GM13976 (cell line): ENCODE data around the gene RASGEF1C.

Experiments
- DNase-seq: peaks from one replicate; pipeline ENCODE4 v3.0.0; 2012; ENCODE audit warnings: low spot score
- CTCF ChIP-seq: IDR thresholded peaks from 2 replicates; pipeline ENCODE4 v1.5.1; 2012; ENCODE audit warnings: borderline replicate concordance, mild to moderate bottlenecking; ENCODE audit not compliant: insufficient read depth; ENCODE audit errors: extremely low read depth, missing control alignments, control extremely low read depth
- in situ Hi-C: fragments of 300-500 bp; cut with MboI; formaldehyde crosslinking; loops from one replicate; pipeline ENCODE4 v1.12.0; 2022; ENCODE audit warnings: low sequenced_read_pairs, mixed read lengths, inconsistent platforms; ENCODE audit not compliant: unreplicated experiment

The RASGEF1C gene

DNA sequence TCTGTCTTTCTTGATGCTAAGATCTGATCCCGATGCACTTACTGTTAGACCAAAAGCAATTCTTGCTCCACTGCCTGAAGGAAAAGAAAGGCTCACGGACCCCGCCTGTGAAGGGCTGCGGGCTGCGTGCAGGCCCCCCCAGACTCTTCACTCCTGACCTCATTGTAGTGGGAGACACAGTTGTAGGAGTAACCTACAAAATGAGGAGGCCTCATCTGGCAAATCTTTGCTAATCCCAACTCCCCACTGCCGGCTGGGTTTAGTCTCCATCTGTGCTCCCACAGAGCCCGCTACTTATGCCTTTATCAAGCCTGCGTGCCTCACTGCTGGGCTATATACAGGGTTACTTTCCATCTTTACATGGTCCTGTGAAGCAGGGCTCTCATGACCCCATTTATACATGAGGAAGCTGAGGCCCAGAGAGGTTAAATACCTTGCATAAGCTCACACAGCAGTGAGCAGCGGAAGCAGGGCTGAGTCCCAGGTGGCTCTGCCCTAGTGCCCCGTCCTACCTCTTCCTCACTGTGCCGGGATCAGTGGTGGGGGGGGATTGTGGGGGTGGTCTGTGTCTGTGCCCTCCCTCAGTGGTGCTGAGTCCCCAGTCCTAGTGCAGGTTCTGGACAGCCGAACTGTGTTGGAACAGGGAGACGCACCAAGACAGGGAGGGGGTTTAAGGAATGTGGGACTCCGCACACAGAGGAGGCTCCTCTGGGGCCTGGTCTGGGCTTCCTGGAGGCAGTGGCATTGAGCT, 93.5 kb downstream of the RASGEF1C start:
- in situ Hi-C loops = no loop called here
- no peak for TF ChIP-seq CTCF
- no peak for DNase-seq

DNA sequence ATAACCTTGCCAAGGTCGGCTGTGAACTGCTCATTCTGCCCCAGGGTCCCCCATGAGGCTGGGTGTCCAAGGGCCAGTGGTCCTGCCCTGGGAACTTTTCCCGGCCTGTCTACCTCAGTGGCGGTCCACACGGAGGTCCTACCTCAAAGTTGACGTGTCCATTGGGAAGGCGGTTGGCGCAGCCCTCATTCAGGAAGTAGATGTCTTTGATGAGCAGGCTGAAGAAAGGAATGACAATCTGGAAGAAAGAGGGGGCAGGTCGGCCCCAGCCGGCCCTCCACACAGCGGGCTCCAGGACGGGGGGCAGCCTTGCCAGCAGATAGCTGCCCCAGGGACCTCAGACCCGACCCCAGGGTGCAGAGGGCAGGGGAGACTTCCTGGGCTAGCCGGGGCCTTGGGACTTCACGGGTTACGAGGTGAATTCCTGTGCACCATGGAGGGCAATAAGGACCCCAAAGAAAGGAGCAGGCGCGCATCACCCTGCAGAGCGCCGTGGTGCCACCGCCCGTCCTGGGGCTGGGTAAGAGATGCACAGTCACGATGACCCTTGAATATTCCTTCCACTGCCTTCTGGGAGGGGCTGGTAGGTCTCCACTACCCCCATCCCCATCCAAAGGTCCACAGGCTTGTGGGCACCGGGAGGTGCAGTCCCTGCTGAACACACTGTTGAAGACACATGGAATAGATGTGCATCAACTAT, 94.6 kb downstream of the RASGEF1C start:
- no peak for DNase-seq
- in situ Hi-C loops = no loop called here

DNA sequence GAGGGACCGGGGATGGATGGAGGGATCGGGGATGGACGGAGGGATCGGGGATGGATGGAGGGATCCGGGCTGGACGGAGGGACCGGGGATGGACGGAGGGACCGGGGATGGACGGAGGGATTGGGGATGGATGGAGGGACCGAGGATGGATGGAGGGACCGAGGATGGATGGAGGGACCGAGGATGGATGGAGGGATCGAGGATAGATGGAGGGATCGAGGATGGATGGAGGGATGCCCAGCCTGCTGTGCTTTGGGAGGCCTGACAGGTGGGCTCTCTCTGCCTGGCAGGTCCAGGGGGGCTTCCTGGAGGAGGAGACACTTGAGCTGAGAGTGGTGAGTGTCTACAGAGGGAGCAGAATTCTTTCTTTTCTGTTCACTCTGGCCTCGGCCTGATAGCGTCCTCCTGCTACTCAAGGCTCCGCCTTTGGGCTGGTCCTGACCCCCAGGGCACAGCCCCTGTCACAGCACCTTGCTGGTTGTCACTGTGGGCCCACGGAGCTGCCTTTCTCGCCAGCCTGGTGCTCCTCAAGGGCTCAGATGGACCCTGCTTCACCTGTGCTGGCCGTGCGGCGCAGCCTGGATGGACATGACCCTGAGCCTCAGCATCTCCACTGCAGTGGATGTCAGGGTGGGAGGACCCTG, 95.2 kb downstream of the RASGEF1C start:
- DNase-seq = no peak
- in situ Hi-C loops = no loop called here
- TF ChIP-seq CTCF = no peak

More for the DNA sequence above, 94.6 kb downstream of the RASGEF1C start:
- no peak for TF ChIP-seq CTCF

- in situ Hi-C loops = no loop called here
- DNase-seq = no peak
- TF ChIP-seq CTCF = no peak
Observed at GRCh38 chr5:180112181-180112861, 96.7 kb downstream of the RASGEF1C start.

DNA sequence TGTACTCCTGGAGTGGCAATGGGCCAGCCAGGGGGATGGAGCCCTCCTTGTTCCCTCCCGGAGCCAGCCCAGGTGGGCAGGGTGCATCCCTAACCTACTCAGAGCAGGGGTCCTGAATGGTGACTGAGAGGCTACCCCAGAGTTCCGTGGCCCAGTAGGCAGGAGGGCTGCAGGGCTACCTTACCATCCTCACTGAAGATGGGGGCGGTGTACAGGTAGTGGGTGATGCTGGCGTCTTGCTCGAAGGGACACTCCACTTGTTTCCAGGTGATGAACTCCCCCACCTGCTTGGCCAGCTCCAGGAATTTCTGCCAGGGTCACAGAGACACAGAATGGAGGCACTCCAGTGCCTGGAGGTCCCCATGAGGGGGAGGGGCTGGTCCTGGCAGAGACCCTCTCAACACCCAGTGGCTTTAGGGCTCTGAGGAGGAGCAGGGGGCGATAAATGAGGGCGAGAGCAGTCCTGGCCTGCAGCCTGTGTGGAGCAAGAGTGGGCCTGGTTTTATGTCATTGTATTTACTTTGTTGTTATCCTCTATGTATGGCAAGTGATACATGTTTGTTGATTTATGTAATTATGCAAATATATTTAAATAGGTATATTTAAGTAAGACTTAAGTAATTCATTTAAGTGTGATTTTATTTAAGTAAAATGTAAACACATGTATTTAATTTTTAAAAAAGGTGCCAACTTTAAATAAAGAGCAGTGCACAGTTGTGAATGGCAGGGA, 97.6 kb downstream of the RASGEF1C start:
- DNase-seq = no peak
- in situ Hi-C loops = no loop called here
- no peak for TF ChIP-seq CTCF

- peak; percentile 9 for DNase-seq
- in situ Hi-C loops = no loop called here
Observed at GRCh38 chr5:180109920-180110319, 99.1 kb downstream of the RASGEF1C start.

More at GRCh38 chr5:180109920-180110319, 99.1 kb downstream of the RASGEF1C start:
- no peak for TF ChIP-seq CTCF
